Germinal center (tissue), 1 donor: Measurements from ENCODE around the gene PIGW.

Experiments
- DNase-seq: peaks from one replicate; pipeline ENCODE4 v3.0.0; 2012; ENCODE audit warnings: mixed read lengths, low spot score

PIGW gene, protein sequence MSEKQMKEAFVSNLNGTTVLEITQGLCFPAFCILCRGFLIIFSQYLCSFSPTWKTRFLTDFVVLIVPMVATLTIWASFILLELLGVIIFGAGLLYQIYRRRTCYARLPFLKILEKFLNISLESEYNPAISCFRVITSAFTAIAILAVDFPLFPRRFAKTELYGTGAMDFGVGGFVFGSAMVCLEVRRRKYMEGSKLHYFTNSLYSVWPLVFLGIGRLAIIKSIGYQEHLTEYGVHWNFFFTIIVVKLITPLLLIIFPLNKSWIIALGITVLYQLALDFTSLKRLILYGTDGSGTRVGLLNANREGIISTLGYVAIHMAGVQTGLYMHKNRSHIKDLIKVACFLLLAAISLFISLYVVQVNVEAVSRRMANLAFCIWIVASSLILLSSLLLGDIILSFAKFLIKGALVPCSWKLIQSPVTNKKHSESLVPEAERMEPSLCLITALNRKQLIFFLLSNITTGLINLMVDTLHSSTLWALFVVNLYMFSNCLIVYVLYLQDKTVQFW

GRCh38 chr17:36534840-36535668, at the start of gene PIGW, which contains the start of gene MYO19:
Gene PIGW (plus strand): TSS chr17:36534987. CDS start chr17:36537102, 2,115 bp downstream.
Gene MYO19 (minus strand): TSS chr17:36534868. CDS start chr17:36532538, 2,330 bp downstream.
- peak; percentile 88 for DNase-seq

GRCh38 chr17:36485027-36485426, 49.8 kb upstream of the PIGW start:
- no peak for DNase-seq

GRCh38 chr17:36485805-36486203, 49.0 kb upstream of the PIGW start:
- DNase-seq: peak; percentile 56

- peak; percentile 95 for DNase-seq
Observed at GRCh38 chr17:36486204-36487194, 48.3 kb upstream of the PIGW start, which contains the start of gene ZNHIT3. Gene ZNHIT3 (plus strand): TSS chr17:36486681. CDS start chr17:36486700, 19 bp downstream.

- DNase-seq: no peak
Observed at GRCh38 chr17:36493956-36494355, 40.8 kb upstream of the PIGW start.

- no peak for DNase-seq
Observed at GRCh38 chr17:36494674-36495073, 40.1 kb upstream of the PIGW start.

- DNase-seq: no peak
Observed at GRCh38 chr17:36495076-36495578, 39.7 kb upstream of the PIGW start.

GRCh38 chr17:36496018-36496789, 38.6 kb upstream of the PIGW start:
- DNase-seq: no peak

DNA sequence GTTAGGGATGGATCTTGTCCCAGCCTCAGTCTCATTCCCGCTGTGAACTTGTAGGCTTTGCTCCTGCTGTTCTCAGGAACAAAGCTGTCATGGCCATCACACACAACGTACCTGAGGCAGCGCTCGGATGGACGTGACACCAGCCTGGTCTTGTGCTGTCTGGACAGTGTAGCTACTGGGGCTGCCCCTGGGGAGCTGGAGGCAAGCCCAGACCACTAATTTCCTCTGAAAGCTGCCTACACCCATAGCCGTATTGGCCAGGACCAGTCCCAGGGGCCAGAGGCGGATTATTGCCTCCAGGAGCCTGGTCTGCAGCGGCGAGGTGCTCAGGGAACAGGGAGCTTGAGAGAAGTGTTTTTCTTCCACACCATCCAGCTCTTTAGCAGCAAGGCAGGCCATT, 36.6 kb upstream of the PIGW start:
- DNase-seq: no peak

GRCh38 chr17:36498560-36499300, 36.1 kb upstream of the PIGW start:
- DNase-seq: no peak

GRCh38 chr17:36500745-36501225, 34.0 kb upstream of the PIGW start:
- no peak for DNase-seq

GRCh38 chr17:36501351-36501750, 33.4 kb upstream of the PIGW start:
- DNase-seq: no peak

- no peak for DNase-seq
Observed at GRCh38 chr17:36501963-36502362, 32.8 kb upstream of the PIGW start.

- no peak for DNase-seq
Observed at GRCh38 chr17:36503456-36504155, 31.2 kb upstream of the PIGW start.

DNA sequence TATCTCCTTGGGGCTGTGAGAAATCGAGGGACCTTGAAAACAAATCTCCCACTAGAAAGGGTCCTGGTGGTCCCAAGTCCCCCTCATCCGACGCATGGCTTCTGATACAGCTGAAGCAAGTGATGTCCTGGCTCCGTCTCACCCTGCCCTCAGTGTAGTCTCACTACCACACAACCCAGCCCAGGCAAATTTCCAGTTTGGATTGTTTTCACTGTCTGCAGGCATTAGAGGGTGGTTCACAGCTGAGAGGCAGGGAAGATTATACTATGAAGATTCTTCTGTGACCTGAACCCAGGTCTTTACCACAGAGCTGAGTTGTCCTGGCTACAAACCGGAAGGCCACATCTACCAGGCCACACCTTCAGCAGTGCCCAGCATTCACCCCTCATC, 30.6 kb upstream of the PIGW start:
- DNase-seq: no peak

DNA sequence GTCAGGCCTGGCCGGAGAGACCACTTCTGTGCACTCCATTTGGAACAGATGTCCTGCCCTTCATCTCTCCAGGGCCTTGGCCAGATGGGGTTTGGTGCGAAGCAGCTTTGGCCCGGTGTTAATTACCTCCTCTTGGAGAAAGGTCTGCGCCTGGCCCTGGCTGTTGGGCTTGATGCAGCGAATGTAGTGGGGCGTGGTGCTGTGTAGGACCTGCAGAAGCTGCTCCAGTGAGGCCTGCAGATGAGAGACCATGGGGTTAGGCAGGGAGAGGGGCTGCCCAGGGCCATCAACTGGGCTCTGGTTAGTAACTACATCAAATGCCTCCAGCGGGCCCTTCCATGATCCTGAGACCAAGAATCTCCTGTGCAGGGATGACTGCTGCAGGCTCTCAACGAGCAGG, 29.6 kb upstream of the PIGW start:
- no peak for DNase-seq

- no peak for DNase-seq
Observed at GRCh38 chr17:36506249-36506826, 28.4 kb upstream of the PIGW start.

GRCh38 chr17:36506831-36507230, 28.0 kb upstream of the PIGW start:
- no peak for DNase-seq

GRCh38 chr17:36507266-36507665, 27.5 kb upstream of the PIGW start:
- no peak for DNase-seq
